Skin of body (tissue), 1 donor: Measurements from ENCODE around the gene NKX2-1. TPM values are rescaled to one million over a fixed set of nuclear protein-coding genes. Genes with fewer than 3 reads are reported as not detected.

Experiments
- total RNA-seq: library from RNA; depleted of rRNA; stranded (reverse); fragments of >200 nt; gene quantifications from one replicate; pipeline ENCODE4 v1.2.3, GENCODE V29; 2014

NKX2-1 gene
- total RNA-seq, 1 donor from 2014 or later = not detected

Other genes starting within 250 kb of the NKX2-1 start
- 28.0 TPM for gene MBIP, start 199.6 kb downstream of the NKX2-1 start, total RNA-seq
- gene NKX2-8, start 62.4 kb upstream of the NKX2-1 start, total RNA-seq = not detected
- 2.8 TPM for gene PAX9, start 141.6 kb upstream of the NKX2-1 start, total RNA-seq